K562 (cell line): ENCODE data around the gene MAP3K15. TPM values are rescaled to one million over a fixed set of nuclear protein-coding genes. Genes with fewer than 3 reads are reported as not detected.

Experiments
- HNRNPLL ChIP-seq: fragments of 200-400 bp; formaldehyde crosslinking; IDR thresholded peaks from 2 replicates; pipeline ENCODE4 v1.6.1; 2017; ENCODE audit warnings: low read length, low read depth, mild to moderate bottlenecking; ENCODE audit not compliant: poor library complexity, severe bottlenecking
- L3MBTL2 ChIP-seq: fragments of 450-650 bp; IDR thresholded peaks from 2 replicates; pipeline ENCODE4 v1.6.1; 2016; ENCODE audit warnings: mild to moderate bottlenecking, moderate library complexity
- MYBL2 ChIP-seq, 2 experiments: fragments of 450-650 bp in 1 of 2; sonication (generic) in 1 of 2; formaldehyde crosslinking in 1 of 2; IDR thresholded peaks; 2 replicates each; pipeline versions ENCODE4 v1.6.1 to v1.8.1; 2017 to 2022; ENCODE audit warnings: borderline replicate concordance in 1 of 2, inconsistent platforms in 1 of 2, low read depth in 1 of 2, mild to moderate bottlenecking in 1 of 2, missing genetic modification reagents in 1 of 2, moderate library complexity in 1 of 2
- NRF1 ChIP-seq, 2 experiments: fragments of 450-650 bp; IDR thresholded peaks in 1 of 2; conservative IDR thresholded peaks in 1 of 2; 2 replicates each; pipeline ENCODE4 v1.6.1; 2014; ENCODE audit warnings: mild to moderate bottlenecking in 2 of 2
- STAT5B ChIP-seq: fragments of 250-450 bp; sonication (Bioruptor Pico); IDR thresholded peaks from 2 replicates; pipeline ENCODE4 v1.8.0; 2021; ENCODE audit warnings: mild to moderate bottlenecking, inconsistent platforms
- TCFL5 ChIP-seq: fragments of 250-450 bp; sonication (Bioruptor Pico); conservative IDR thresholded peaks from 2 replicates; pipeline ENCODE4 v1.6.1; 2021; ENCODE audit warnings: mild to moderate bottlenecking, moderate library complexity, matching md5 sums
- WHSC1 ChIP-seq: IDR thresholded peaks from one replicate; pipeline ENCODE4 v1.6.1; 2012; ENCODE audit warnings: low read length, control low read depth, inconsistent platforms
- ZNF23 ChIP-seq: fragments of 250-450 bp; sonication (Bioruptor Pico); IDR thresholded peaks from 2 replicates; pipeline ENCODE4 v1.4.0; 2020; ENCODE audit warnings: mild to moderate bottlenecking
- ZNF57 ChIP-seq: fragments of 450-650 bp; formaldehyde crosslinking; IDR thresholded peaks from 2 replicates; pipeline ENCODE4 v1.4.0; 2020; ENCODE audit warnings: mild to moderate bottlenecking, moderate library complexity
- polyA plus RNA-seq, 8 experiments: library from polyadenylated mRNA; depleted of rRNA in 4 of 8; stranded (reverse) in 5 of 8; unstranded in 3 of 8; fragments of >200 nt; fragmentation: Nextera tagmentation in 2 of 8; fragmentation: Illumina TruSeq in 1 of 8; extraction: Ambion mirVana in 2 of 8; extraction: Trizol in 1 of 8; gene quantifications; 2 replicates each; pipeline versions ENCODE4 v1.2.1 to v1.2.3, GENCODE V29; 2011 to 2014; ENCODE audit warnings: inconsistent platforms in 1 of 8, missing spikeins in 1 of 8
- total RNA-seq, 7 experiments: library from RNA; depleted of rRNA in 6 of 7; stranded (reverse); fragments of >200 nt in 6 of 7; fragmentation: Illumina TruSeq in 2 of 7; extraction: Trizol in 2 of 7; gene quantifications; 2 replicates each; pipeline versions ENCODE4 v1.2.1 to v1.2.3, GENCODE V29; 2011 to 2021; ENCODE audit warnings: low replicate concordance in 1 of 7
- TF ChIP-seq, protein P1 (sequence below): fragments of 450-650 bp; IDR thresholded peaks from 2 replicates; pipeline ENCODE4 v1.6.1; 2016; ENCODE audit warnings: mild to moderate bottlenecking, moderate library complexity
- TF ChIP-seq, protein P2 (sequence below): sonication (generic); formaldehyde crosslinking; IDR thresholded peaks from 2 replicates; pipeline ENCODE4 v1.8.1; 2023; ENCODE audit warnings: mild to moderate bottlenecking, missing genetic modification reagents, moderate library complexity
- TF ChIP-seq, protein P3 (sequence below), 2 experiments: IDR thresholded peaks; 2 replicates each; pipeline ENCODE4 v1.6.1; 2011; ENCODE audit warnings: borderline replicate concordance in 1 of 2, control low read depth in 1 of 2, low read depth in 1 of 2, low read length in 1 of 2, mild to moderate bottlenecking in 1 of 2, mixed read lengths in 1 of 2, moderate library complexity in 1 of 2; ENCODE audit not compliant: insufficient read depth in 1 of 2, insufficient read length in 1 of 2, poor library complexity in 1 of 2, severe bottlenecking in 1 of 2; ENCODE audit errors: extremely low read depth in 1 of 2

Gene MAP3K15
- total and polyA plus RNA-seq, 9 of the 15 experiments (the other 6 are each of a cell fraction or from before 2014, with no cell fraction given), result 0.03 to 0.29 (median 0.14) TPM; not detected in 5

DNA sequence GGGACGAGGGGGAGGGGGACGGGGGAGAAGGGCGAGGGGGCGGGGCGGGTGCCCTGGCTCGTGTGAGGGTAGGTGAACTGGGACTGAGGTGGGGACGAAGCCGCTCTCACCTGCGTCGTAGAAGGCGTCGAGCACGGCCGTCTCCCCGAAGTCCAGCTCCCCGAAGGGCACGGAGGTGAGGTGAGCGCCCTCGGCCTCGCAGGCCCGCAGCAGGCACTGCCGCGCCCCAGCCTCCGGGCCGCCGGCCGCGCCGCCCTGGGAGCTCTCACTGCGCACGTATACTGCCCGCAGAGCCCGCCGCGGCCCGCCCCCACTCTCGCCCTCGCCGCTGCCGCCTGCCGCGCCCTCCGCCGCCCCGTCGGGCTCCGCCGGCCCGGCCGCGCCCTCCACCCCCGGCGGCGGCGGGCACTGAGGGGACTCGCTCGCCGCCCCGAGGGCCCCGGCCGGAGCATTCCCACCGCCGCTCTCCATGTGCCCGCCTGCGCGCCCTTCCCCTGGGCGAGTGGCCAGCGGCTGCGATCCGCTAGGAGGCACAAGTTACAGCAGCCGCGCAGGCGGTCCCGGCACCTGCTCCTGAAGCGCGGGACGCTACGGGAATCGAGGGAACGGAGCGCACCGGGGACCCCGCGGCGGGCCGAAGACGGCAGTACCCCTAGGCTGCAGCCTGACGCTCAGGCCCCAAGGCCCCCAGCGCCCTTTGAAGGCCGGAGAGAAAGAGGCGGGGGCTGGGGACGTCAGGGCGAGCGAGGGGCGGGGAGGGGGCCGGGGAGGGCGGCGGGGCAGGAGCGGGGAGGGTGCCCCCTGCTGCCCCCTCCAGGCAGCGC is at the start of gene MAP3K15 (continued):
- TF ChIP-seq, protein P1, sequence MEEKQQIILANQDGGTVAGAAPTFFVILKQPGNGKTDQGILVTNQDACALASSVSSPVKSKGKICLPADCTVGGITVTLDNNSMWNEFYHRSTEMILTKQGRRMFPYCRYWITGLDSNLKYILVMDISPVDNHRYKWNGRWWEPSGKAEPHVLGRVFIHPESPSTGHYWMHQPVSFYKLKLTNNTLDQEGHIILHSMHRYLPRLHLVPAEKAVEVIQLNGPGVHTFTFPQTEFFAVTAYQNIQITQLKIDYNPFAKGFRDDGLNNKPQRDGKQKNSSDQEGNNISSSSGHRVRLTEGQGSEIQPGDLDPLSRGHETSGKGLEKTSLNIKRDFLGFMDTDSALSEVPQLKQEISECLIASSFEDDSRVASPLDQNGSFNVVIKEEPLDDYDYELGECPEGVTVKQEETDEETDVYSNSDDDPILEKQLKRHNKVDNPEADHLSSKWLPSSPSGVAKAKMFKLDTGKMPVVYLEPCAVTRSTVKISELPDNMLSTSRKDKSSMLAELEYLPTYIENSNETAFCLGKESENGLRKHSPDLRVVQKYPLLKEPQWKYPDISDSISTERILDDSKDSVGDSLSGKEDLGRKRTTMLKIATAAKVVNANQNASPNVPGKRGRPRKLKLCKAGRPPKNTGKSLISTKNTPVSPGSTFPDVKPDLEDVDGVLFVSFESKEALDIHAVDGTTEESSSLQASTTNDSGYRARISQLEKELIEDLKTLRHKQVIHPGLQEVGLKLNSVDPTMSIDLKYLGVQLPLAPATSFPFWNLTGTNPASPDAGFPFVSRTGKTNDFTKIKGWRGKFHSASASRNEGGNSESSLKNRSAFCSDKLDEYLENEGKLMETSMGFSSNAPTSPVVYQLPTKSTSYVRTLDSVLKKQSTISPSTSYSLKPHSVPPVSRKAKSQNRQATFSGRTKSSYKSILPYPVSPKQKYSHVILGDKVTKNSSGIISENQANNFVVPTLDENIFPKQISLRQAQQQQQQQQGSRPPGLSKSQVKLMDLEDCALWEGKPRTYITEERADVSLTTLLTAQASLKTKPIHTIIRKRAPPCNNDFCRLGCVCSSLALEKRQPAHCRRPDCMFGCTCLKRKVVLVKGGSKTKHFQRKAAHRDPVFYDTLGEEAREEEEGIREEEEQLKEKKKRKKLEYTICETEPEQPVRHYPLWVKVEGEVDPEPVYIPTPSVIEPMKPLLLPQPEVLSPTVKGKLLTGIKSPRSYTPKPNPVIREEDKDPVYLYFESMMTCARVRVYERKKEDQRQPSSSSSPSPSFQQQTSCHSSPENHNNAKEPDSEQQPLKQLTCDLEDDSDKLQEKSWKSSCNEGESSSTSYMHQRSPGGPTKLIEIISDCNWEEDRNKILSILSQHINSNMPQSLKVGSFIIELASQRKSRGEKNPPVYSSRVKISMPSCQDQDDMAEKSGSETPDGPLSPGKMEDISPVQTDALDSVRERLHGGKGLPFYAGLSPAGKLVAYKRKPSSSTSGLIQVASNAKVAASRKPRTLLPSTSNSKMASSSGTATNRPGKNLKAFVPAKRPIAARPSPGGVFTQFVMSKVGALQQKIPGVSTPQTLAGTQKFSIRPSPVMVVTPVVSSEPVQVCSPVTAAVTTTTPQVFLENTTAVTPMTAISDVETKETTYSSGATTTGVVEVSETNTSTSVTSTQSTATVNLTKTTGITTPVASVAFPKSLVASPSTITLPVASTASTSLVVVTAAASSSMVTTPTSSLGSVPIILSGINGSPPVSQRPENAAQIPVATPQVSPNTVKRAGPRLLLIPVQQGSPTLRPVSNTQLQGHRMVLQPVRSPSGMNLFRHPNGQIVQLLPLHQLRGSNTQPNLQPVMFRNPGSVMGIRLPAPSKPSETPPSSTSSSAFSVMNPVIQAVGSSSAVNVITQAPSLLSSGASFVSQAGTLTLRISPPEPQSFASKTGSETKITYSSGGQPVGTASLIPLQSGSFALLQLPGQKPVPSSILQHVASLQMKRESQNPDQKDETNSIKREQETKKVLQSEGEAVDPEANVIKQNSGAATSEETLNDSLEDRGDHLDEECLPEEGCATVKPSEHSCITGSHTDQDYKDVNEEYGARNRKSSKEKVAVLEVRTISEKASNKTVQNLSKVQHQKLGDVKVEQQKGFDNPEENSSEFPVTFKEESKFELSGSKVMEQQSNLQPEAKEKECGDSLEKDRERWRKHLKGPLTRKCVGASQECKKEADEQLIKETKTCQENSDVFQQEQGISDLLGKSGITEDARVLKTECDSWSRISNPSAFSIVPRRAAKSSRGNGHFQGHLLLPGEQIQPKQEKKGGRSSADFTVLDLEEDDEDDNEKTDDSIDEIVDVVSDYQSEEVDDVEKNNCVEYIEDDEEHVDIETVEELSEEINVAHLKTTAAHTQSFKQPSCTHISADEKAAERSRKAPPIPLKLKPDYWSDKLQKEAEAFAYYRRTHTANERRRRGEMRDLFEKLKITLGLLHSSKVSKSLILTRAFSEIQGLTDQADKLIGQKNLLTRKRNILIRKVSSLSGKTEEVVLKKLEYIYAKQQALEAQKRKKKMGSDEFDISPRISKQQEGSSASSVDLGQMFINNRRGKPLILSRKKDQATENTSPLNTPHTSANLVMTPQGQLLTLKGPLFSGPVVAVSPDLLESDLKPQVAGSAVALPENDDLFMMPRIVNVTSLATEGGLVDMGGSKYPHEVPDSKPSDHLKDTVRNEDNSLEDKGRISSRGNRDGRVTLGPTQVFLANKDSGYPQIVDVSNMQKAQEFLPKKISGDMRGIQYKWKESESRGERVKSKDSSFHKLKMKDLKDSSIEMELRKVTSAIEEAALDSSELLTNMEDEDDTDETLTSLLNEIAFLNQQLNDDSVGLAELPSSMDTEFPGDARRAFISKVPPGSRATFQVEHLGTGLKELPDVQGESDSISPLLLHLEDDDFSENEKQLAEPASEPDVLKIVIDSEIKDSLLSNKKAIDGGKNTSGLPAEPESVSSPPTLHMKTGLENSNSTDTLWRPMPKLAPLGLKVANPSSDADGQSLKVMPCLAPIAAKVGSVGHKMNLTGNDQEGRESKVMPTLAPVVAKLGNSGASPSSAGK, result peak; percentile 63
- TF ChIP-seq HNRNPLL, result peak; percentile 43
- no peak for TF ChIP-seq NRF1 (conservative IDR thresholded peaks at IDR 0.05 in 1 of 2, IDR thresholded peaks at IDR 0.05 in 1 of 2)
- TF ChIP-seq, protein P2, sequence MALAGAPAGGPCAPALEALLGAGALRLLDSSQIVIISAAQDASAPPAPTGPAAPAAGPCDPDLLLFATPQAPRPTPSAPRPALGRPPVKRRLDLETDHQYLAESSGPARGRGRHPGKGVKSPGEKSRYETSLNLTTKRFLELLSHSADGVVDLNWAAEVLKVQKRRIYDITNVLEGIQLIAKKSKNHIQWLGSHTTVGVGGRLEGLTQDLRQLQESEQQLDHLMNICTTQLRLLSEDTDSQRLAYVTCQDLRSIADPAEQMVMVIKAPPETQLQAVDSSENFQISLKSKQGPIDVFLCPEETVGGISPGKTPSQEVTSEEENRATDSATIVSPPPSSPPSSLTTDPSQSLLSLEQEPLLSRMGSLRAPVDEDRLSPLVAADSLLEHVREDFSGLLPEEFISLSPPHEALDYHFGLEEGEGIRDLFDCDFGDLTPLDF (CRISPR knock-in tag), result no peak
- no peak for TF ChIP-seq STAT5B (CRISPR knock-in tag)
- TF ChIP-seq ZNF23 (CRISPR knock-in tag), result no peak
- no peak for TF ChIP-seq ZNF57 (CRISPR knock-in tag)
- TF ChIP-seq L3MBTL2, result peak; percentile 61; the same call in 1 of the 2 replicates
- TF ChIP-seq WHSC1, result no peak
- TF ChIP-seq MYBL2 (IDR thresholded peaks at IDR 0.05; ENCODE audit: low read depth), result no peak
- TF ChIP-seq MYBL2 (CRISPR knock-in tag; IDR thresholded peaks at IDR 0.05; ENCODE audit: borderline replicate concordance), result no peak
- TF ChIP-seq TCFL5, result no peak
- TF ChIP-seq, protein P3, sequence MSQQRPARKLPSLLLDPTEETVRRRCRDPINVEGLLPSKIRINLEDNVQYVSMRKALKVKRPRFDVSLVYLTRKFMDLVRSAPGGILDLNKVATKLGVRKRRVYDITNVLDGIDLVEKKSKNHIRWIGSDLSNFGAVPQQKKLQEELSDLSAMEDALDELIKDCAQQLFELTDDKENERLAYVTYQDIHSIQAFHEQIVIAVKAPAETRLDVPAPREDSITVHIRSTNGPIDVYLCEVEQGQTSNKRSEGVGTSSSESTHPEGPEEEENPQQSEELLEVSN (IDR thresholded peaks at IDR 0.05; ENCODE audit: borderline replicate concordance in 1 of 2, extremely low read depth in 1 of 2, insufficient read depth in 1 of 2, insufficient read length in 1 of 2, low read depth in 1 of 2, low read length in 1 of 2, poor library complexity in 1 of 2, severe bottlenecking in 1 of 2), result peak; percentile 14 to 87
